Measurements from ENCODE around the gene KLLN.

The KLLN gene

DNA sequence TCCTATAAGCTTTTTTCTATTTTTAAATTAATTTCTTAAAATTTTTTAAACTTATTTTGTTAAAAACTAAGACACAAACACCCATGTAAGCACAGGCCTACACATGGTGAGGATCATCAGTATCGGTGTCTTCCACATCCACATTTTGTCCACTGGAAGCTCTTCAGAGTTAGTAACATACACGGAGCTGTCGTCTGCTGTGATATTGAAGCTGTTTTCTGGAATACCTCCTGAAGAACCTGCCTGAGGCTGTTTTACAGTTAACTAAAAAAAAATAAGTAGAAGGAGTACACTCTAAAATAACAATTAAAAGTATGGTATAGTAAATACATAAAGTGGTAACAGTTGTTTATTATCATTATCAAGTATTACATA is 17.7 kb downstream of the KLLN start:
- TF ChIP-seq, protein P1, sequence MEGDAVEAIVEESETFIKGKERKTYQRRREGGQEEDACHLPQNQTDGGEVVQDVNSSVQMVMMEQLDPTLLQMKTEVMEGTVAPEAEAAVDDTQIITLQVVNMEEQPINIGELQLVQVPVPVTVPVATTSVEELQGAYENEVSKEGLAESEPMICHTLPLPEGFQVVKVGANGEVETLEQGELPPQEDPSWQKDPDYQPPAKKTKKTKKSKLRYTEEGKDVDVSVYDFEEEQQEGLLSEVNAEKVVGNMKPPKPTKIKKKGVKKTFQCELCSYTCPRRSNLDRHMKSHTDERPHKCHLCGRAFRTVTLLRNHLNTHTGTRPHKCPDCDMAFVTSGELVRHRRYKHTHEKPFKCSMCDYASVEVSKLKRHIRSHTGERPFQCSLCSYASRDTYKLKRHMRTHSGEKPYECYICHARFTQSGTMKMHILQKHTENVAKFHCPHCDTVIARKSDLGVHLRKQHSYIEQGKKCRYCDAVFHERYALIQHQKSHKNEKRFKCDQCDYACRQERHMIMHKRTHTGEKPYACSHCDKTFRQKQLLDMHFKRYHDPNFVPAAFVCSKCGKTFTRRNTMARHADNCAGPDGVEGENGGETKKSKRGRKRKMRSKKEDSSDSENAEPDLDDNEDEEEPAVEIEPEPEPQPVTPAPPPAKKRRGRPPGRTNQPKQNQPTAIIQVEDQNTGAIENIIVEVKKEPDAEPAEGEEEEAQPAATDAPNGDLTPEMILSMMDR (IDR thresholded peaks at IDR 0.05): no peak

GRCh38 chr10:87844837-87845623 is 18.3 kb downstream of the KLLN start:
- TF ChIP-seq, protein P1 (IDR thresholded peaks at IDR 0.05): no peak

- TF ChIP-seq, protein P1 (IDR thresholded peaks at IDR 0.05): no peak
Measured at GRCh38 chr10:87843714-87844113, 19.6 kb downstream of the KLLN start.

GRCh38 chr10:87842776-87843497 is 20.4 kb downstream of the KLLN start:
- TF ChIP-seq, protein P1 (IDR thresholded peaks at IDR 0.05): no peak

GRCh38 chr10:87842220-87842641 is 21.1 kb downstream of the KLLN start:
- TF ChIP-seq, protein P1 (IDR thresholded peaks at IDR 0.05): no peak

- TF ChIP-seq, protein P1 (IDR thresholded peaks at IDR 0.05): no peak
Measured at GRCh38 chr10:87841186-87841585, 22.1 kb downstream of the KLLN start.

- TF ChIP-seq, protein P1 (IDR thresholded peaks at IDR 0.05): no peak
Measured at GRCh38 chr10:87838650-87839049, 24.7 kb downstream of the KLLN start.

Data from LNCAP (cell line).